ENCODE data around the gene HTR3B.
"Not testable (repeated sequence)": the region's sequence is repeated elsewhere in the genome, so short reads cannot be mapped to it uniquely, and the experiment has no call there.

Gene HTR3B

DNA sequence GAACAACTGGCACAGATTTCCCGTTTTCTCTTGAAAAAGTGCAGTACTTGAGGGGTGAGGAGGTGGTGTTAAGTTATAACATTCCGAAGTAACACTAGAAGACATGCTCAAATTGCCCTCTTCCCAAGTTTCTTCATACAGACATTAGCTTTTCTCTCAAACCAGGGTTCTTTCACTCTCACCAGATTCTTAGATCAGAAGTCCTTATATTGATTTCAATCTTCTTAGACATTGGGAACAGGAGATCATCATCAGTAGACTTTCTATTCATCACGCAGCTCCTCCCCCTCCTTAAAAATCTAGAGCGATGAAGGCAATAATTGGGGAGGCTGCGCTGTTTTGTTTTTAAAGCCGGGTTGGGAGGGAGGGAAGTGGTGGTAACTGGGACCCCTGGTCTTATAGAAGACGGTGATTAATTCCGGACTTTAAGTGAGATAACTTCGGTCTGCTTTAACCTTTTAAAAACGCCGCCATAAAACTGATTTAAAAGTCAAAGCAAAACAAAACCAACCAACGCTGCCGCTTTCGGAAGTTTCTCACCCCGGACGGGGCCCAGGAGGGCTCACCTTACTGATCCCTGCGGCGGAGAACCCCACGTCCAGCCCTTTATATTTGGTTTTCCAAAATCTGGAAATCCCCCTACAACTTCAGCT lies 29.9 kb upstream of the HTR3B start:
- H3K9me3 ChIP-seq (ENCODE audit: low read length): no peaks in the 10 kb centered on the region
- H3K9ac ChIP-seq (ENCODE audit: low read length): peak overlapping the region; percentile 23
- no peaks in the 10 kb centered on the region for H3K36me3 ChIP-seq (ENCODE audit: insufficient read depth, low read length)
- peak overlapping the region; percentile 71 to 78 for H3K4me3 ChIP-seq (ENCODE audit: low read depth in 1 of 2, low read length in 2 of 2)
- H3K27me3 ChIP-seq (ENCODE audit: control insufficient read depth in 1 of 2, insufficient read depth in 2 of 2, low read length in 2 of 2): no peaks in the 10 kb centered on the region
- peak overlapping the region; percentile 59 for H3K27ac ChIP-seq (ENCODE audit: low read depth, low read length)
- H3K4me1 ChIP-seq (ENCODE audit: insufficient read depth, low read length): peaks cover 25% of the 10 kb centered on the region

DNA sequence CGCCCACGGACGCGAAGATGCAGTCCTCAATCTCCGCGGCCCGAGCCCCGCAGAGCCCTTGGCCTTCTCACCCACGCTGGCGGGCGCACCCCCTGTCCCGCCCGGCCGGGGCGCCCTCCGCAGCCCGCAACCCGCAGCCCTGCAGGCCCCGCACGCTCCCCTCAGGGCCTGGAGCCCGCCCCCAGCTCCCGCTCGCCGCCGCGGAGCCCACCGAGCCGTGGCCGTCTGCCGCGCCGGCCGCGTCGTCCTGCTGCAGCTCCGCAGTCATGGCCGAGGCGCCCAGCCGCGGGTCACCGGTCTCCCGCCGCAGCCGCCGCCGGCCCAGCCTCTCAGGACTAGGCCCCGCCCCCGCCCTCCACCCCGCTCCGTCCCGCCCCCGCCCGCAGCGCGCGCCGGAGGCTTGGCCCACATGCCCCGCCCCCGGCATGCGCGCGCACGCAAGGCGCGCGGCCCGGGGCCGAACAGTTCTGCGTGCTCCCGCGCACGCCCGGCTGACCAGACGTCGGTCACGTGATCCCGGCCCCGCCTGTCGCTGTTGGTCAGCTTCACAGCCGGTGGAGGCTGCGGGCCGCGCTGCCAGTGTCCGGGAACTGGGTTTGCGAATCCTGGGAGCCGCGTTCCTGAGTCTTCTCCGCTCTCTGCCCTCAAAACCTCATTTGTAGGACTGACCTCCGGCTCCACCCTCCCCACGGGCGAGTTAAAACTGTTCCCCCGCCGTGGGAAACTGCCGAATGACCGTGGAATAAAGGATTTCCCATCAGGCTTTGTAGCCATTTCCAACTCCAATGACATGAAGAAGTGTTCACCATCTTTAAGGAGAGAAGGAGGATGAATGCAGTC lies 29.1 kb upstream of the HTR3B start, which contains the start of gene USP28:
TSS of gene USP28 (minus strand) at position 339 of the 840 bp plus-strand sequence. CDS start at position 268, 71 bp downstream.
- Histone ChIP-seq H3K27ac (ENCODE audit: low read depth, low read length) (peak within 1 kb of the TSS; percentile 98), H3K27me3 (ENCODE audit: control insufficient read depth in 1 of 2, insufficient read depth in 2 of 2, low read length in 2 of 2) (no peaks in the 10 kb centered on the region), H3K9ac (ENCODE audit: low read length) (peak within 1 kb of the TSS; percentile 47), H3K4me3 (ENCODE audit: low read depth in 1 of 2, low read length in 2 of 2) (peak within 1 kb of the TSS; percentile 71 to 78), H3K36me3 (ENCODE audit: insufficient read depth, low read length) (no peaks in the 10 kb centered on the region), H3K4me1 (ENCODE audit: insufficient read depth, low read length) (peaks cover 25% of the 10 kb centered on the region), H3K9me3 (ENCODE audit: low read length) (no peaks in the 10 kb centered on the region)

DNA sequence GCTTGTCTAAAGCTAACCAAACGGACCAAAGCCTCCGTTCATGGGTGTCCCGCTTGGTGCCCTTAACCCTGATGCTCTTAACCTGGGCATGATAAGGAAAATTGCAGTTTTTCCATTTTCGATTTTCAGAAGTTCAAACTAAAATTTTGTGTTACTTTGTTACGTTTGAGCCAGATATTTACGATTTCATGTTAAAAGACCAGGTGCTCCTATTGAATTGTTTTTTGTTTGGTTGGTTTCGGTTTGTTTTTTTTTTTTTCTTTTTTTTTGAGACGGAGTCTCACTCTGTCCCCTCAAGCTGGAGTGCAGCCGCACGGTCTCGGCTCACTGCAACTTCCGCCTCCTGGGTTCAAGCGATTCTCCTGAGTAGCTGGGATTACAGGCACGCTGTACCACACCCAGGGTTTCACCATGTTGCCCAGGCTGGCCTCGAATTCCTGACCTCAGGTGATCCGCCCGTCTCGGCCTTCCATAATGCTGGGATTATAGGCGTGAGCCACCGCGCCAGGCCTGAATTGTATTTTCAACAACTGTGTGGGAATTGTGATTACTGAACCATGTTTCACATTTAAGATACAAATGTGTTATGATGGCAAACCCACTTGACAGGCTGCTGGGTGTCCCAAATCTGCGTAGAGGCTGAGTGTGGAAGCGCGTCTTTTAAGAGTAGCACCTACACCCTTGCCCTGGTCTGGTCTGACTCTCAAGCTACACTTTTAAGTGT lies 28.4 kb upstream of the HTR3B start:
- H3K27ac ChIP-seq (ENCODE audit: low read depth, low read length): peak overlapping the region; percentile 98
- H3K9me3 ChIP-seq (ENCODE audit: low read length): no peaks in the 10 kb centered on the region
- peaks cover 18% of the 10 kb centered on the region for H3K4me1 ChIP-seq (ENCODE audit: insufficient read depth, low read length)
- H3K27me3 ChIP-seq (ENCODE audit: control insufficient read depth in 1 of 2, insufficient read depth in 2 of 2, low read length in 2 of 2): no peaks in the 10 kb centered on the region
- H3K36me3 ChIP-seq (ENCODE audit: insufficient read depth, low read length): no peaks in the 10 kb centered on the region
- peak overlapping the region; percentile 47 for H3K9ac ChIP-seq (ENCODE audit: low read length)
- H3K4me3 ChIP-seq (ENCODE audit: low read depth in 1 of 2, low read length in 2 of 2): peak overlapping the region; percentile 52 to 71

DNA sequence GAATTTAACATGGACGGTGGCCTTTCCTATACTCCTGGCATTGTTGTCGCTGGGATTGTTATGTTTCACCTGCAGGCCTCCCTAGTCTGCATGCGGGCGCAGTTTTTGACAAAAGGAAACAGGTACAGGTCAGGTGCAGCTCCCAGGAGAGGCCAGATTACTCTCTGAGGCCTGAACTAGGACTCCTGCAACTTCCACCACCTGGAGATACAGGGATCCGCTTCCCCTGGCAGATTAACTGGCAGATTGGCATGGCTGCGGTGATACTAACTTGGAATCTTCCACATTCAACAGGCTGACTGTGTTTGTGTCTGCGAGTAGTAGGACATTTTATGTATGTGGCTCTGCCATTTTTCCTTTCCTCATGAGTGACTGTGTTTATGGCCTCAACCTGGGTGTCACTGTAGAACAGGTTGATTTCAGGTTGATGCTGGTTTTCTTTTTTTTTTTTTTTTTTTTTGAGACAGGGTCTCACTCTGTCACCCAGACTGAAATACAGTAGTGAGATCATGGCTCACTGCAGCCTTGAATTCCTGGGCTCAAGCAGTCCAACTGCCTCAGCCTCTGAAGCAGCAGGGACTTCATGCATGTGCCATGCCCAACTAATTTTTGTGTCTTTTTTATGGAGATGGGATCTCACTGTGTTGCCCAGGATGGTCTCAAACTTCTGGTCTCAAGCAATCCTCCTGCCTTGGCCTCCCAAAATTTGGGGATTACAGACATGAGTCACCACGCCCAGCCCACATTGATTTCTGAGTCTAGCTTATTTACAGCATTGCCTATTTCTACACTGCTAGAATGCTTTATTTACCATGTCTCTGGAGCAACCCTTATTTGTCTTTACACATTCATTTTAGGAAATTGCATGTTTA lies 27.6 kb upstream of the HTR3B start:
- no peak overlapping the region for H3K27ac ChIP-seq (ENCODE audit: low read depth, low read length)
- no peaks in the 10 kb centered on the region for H3K27me3 ChIP-seq (ENCODE audit: control insufficient read depth in 1 of 2, insufficient read depth in 2 of 2, low read length in 2 of 2)
- no peak overlapping the region for H3K4me3 ChIP-seq (ENCODE audit: low read depth in 1 of 2, low read length in 2 of 2)
- H3K9ac ChIP-seq (ENCODE audit: low read length): no peak overlapping the region
- H3K9me3 ChIP-seq (ENCODE audit: low read length): no peaks in the 10 kb centered on the region
- peaks cover 10% of the 10 kb centered on the region for H3K4me1 ChIP-seq (ENCODE audit: insufficient read depth, low read length)
- H3K36me3 ChIP-seq (ENCODE audit: insufficient read depth, low read length): no peaks in the 10 kb centered on the region

DNA sequence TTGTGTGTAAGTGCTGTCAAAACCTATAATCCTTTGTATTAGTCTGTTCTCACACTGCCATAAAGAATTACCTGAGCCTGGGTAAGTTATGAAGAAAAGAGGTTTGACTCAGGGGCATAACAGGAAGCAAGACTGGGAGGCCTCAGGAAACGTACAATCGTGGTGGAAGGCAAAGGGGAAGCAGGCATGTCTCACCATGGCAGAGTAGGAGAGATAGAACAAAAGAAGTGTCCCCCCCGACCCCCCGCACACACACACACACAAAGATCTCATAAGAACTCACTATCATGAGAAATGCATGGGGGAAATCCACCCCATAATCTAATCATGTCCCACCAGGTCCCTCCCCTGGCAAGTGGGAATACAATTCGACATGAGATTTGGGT lies 26.9 kb upstream of the HTR3B start:
- no peaks in the 10 kb centered on the region for H3K27me3 ChIP-seq (ENCODE audit: control insufficient read depth in 1 of 2, insufficient read depth in 2 of 2, low read length in 2 of 2)
- H3K36me3 ChIP-seq (ENCODE audit: insufficient read depth, low read length): no peaks in the 10 kb centered on the region
- no peak overlapping the region for H3K9ac ChIP-seq (ENCODE audit: low read length)
- H3K9me3 ChIP-seq (ENCODE audit: low read length): no peaks in the 10 kb centered on the region
- no peak overlapping the region for H3K4me3 ChIP-seq (ENCODE audit: low read depth in 1 of 2, low read length in 2 of 2)
- H3K4me1 ChIP-seq (ENCODE audit: insufficient read depth, low read length): peaks cover 7% of the 10 kb centered on the region
- H3K27ac ChIP-seq (ENCODE audit: low read depth, low read length): no peak overlapping the region

DNA sequence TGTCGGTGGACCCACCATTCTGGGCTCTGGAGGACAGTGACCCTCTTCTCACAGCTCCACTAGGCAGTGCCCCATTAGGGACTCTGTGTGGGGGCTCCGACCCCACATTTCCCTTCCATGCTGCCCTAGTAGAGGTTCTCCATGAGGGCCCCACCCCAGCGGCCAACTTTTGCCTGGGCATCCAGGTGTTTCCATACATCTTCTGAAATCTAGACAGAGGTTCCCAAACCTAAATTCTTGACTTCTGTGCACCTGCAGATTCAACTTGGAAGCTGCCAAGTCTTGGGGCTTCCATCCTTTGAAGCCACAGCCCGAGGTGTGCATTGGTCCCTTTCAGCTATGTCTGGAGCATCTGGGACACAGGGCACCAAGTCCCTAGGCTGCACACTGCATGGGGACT lies 25.1 kb upstream of the HTR3B start:
- H3K4me1 ChIP-seq (ENCODE audit: insufficient read depth, low read length); H3K4me3 ChIP-seq (ENCODE audit: low read depth in 1 of 2, low read length in 2 of 2); H3K36me3 ChIP-seq (ENCODE audit: insufficient read depth, low read length); H3K27me3 ChIP-seq (ENCODE audit: control insufficient read depth in 1 of 2, insufficient read depth in 2 of 2, low read length in 2 of 2); H3K27ac ChIP-seq (ENCODE audit: low read depth, low read length); H3K9me3 ChIP-seq (ENCODE audit: low read length); H3K9ac ChIP-seq (ENCODE audit: low read length): not testable (repeated sequence)

DNA sequence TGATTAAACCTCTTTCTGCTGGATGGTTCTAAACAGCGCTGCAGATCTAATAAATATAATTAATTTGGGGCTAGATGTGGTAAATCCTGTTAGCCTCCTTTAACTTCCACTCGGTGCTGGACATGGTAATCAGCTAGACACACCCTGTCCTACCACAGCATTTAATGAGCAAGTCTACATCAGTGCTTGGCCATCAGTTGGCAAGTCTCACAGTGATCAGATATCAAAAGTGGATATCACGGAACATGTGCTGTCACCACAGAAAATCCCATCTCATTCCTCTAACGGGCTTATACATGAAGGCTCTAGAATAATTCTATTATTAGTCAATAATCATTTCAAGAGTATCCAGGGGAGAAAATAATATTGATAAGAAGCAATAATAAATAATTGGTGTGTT lies 23.6 kb upstream of the HTR3B start:
- Histone ChIP-seq H3K9ac (ENCODE audit: low read length) (no peak overlapping the region), H3K4me1 (ENCODE audit: insufficient read depth, low read length) (no peaks in the 10 kb centered on the region), H3K9me3 (ENCODE audit: low read length) (no peaks in the 10 kb centered on the region), H3K27ac (ENCODE audit: low read depth, low read length) (no peak overlapping the region), H3K36me3 (ENCODE audit: insufficient read depth, low read length) (no peaks in the 10 kb centered on the region), H3K4me3 (ENCODE audit: low read depth in 1 of 2, low read length in 2 of 2) (no peak overlapping the region), H3K27me3 (ENCODE audit: control insufficient read depth in 1 of 2, insufficient read depth in 2 of 2, low read length in 2 of 2) (no peaks in the 10 kb centered on the region)

DNA sequence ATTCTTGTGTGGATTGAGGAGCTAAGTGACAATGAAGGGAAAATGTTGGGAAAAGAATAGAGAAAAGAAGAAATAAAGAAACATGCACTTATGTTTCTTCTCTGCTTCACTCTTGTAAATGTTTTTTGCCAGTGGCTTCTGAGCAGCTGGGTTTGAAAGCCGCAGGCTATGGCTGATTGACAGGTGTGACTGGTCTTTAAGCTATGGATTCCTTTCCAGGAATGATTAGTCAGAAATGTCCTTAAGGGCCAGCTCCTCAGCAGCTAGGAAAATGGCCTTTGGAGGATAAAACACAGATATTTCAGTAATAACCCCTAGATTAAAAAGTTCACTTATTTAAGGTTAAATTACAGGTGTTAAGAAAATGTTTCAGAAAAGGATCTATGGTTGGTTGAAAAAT lies 22.7 kb upstream of the HTR3B start:
- no peaks in the 10 kb centered on the region for H3K27me3 ChIP-seq (ENCODE audit: control insufficient read depth in 1 of 2, insufficient read depth in 2 of 2, low read length in 2 of 2)
- no peak overlapping the region for H3K27ac ChIP-seq (ENCODE audit: low read depth, low read length)
- H3K4me1 ChIP-seq (ENCODE audit: insufficient read depth, low read length): no peaks in the 10 kb centered on the region
- H3K36me3 ChIP-seq (ENCODE audit: insufficient read depth, low read length): no peaks in the 10 kb centered on the region
- H3K9me3 ChIP-seq (ENCODE audit: low read length): no peaks in the 10 kb centered on the region
- H3K9ac ChIP-seq (ENCODE audit: low read length): no peak overlapping the region
- no peak overlapping the region for H3K4me3 ChIP-seq (ENCODE audit: low read depth in 1 of 2, low read length in 2 of 2)

DNA sequence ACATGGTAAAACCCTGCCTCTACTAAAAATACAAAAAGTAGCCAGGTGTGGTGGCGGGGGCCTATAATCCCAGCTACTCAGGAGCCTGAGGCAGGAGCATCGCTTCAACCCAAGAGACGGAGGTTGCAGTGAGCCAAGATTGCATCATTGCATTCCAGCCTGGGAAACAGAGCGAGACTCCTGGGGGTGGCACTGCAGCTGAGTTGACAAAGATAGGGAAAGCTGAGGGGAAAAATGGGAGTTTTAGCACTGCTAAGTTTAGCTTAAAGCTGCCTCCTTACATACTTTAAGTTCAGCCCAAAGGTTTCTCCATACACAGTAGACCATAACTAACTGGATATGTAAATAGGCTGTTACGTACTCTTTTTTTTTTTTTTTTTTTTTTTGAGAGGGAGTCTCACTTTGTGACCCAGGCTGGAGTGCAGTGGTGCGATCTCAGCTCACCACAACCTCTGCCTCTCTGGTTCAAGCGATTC lies 20.2 kb upstream of the HTR3B start:
- H3K4me1 ChIP-seq (ENCODE audit: insufficient read depth, low read length): no peaks in the 10 kb centered on the region
- H3K27me3 ChIP-seq (ENCODE audit: control insufficient read depth in 1 of 2, insufficient read depth in 2 of 2, low read length in 2 of 2): no peaks in the 10 kb centered on the region
- H3K36me3 ChIP-seq (ENCODE audit: insufficient read depth, low read length): no peaks in the 10 kb centered on the region
- H3K27ac ChIP-seq (ENCODE audit: low read depth, low read length): no peak overlapping the region
- no peaks in the 10 kb centered on the region for H3K9me3 ChIP-seq (ENCODE audit: low read length)
- no peak overlapping the region for H3K9ac ChIP-seq (ENCODE audit: low read length)
- H3K4me3 ChIP-seq (ENCODE audit: low read depth in 1 of 2, low read length in 2 of 2): no peak overlapping the region

DNA sequence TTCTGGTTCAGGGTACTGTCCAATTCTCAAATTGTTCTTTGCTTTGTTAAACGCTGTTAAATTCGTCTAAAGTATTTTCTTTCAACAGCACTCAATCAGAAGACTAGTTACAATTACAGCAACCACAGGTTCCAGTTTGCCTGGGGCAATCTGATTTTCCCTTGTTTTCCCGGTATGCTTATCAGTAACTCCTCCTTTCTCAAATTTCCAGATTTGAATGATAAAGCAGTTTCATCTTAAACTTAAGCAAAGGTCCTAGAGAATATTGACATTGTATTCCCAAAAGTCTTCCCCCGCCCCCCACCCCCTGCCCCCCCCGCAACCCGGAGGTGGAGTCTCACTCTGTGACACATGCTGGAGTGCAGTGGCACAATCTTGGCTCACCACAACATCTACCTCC lies 18.7 kb upstream of the HTR3B start:
- Histone ChIP-seq H3K27ac (ENCODE audit: low read depth, low read length) (no peak overlapping the region), H3K27me3 (ENCODE audit: control insufficient read depth in 1 of 2, insufficient read depth in 2 of 2, low read length in 2 of 2) (no peaks in the 10 kb centered on the region), H3K9ac (ENCODE audit: low read length) (no peak overlapping the region), H3K4me1 (ENCODE audit: insufficient read depth, low read length) (no peaks in the 10 kb centered on the region), H3K9me3 (ENCODE audit: low read length) (no peaks in the 10 kb centered on the region), H3K36me3 (ENCODE audit: insufficient read depth, low read length) (no peaks in the 10 kb centered on the region), H3K4me3 (ENCODE audit: low read depth in 1 of 2, low read length in 2 of 2) (no peak overlapping the region)

DNA sequence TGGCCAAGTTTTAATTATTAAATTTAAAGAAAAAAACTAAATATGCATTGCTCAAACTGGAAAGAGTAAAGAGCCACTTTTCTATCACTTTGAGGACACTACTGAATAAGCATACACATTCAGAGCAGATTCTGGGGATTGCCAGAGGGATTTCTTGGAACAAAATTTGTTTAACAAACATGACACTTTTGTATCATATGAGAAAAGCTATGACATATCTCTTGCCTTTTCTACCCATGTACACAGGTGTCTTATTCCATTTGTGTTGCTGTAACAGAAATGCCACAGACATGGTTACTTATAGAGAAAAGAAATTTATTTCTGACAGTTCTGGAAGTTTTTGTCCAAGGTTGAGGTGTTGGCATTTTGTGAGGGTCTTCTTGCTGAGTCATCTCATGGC lies 15.7 kb upstream of the HTR3B start:
- no peaks in the 10 kb centered on the region for H3K36me3 ChIP-seq (ENCODE audit: insufficient read depth, low read length)
- H3K4me1 ChIP-seq (ENCODE audit: insufficient read depth, low read length): no peaks in the 10 kb centered on the region
- H3K27me3 ChIP-seq (ENCODE audit: control insufficient read depth in 1 of 2, insufficient read depth in 2 of 2, low read length in 2 of 2): no peaks in the 10 kb centered on the region
- no peak overlapping the region for H3K27ac ChIP-seq (ENCODE audit: low read depth, low read length)
- H3K4me3 ChIP-seq (ENCODE audit: low read depth in 1 of 2, low read length in 2 of 2): no peak overlapping the region
- no peaks in the 10 kb centered on the region for H3K9me3 ChIP-seq (ENCODE audit: low read length)
- no peak overlapping the region for H3K9ac ChIP-seq (ENCODE audit: low read length)

All from muscle layer of colon (tissue), 2 donors.